A549 (cell line): ENCODE measurements around the gene MRAP2. TPM values are rescaled to one million over a fixed set of nuclear protein-coding genes. Genes with fewer than 3 reads are reported as not detected.

Experiments used
- ATAC-seq, 2 experiments: fragments of 200-7000 bp in 1 of 2; fragments of >200 bp in 1 of 2; cut with Nextera tagmentation in 1 of 2; cut with Tn5 transposase in 1 of 2; 3 replicates each; pipeline versions ENCODE4 v1.8.0 to v1.9.1; 2018 to 2020; ENCODE audit warnings: mild to moderate bottlenecking in 1 of 2, moderate library complexity in 1 of 2
- CTCF ChIA-PET: fragments of 300-600 bp; sonication (Branson Sonifier 250); formaldehyde crosslinking; extraction: SDS; loops from one replicate; lab custom pipeline; 2021; ENCODE audit warnings: antibody characterized with exemption, inconsistent platforms; lab: Yijun Ruan, JAX
- POLR2A ChIA-PET: fragments of 350-600 bp; formaldehyde crosslinking; extraction: SDS; loops from one replicate; lab custom pipeline; 2021; ENCODE audit warnings: antibody characterized with exemption, inconsistent platforms; lab: Yijun Ruan, JAX
- DNase-seq, 2 experiments: peaks; one replicate each; pipeline versions ENCODE4 v3.0.0 to v3.0.0-alpha.2; 2011 to 2016; ENCODE audit warnings: low read depth in 1 of 2, low spot score in 1 of 2
- FAIRE-seq: peaks from 2 replicates; lab custom pipeline; 2011; peaks lifted over from hg19 to GRCh38; lab: Jason Lieb, UNC
- H3K27ac ChIP-seq, 2 experiments: fragments of >200 bp; sonication (Bioruptor Twin); formaldehyde crosslinking; 3 replicates each; pipeline ENCODE4 v1.5.1; 2016 to 2017
- H3K4me1 ChIP-seq: fragments of >200 bp; sonication (Bioruptor Twin); formaldehyde crosslinking; 3 replicates; pipeline ENCODE4 v1.6.1; 2016
- H3K4me2 ChIP-seq: fragments of >200 bp; sonication (Bioruptor Twin); formaldehyde crosslinking; 3 replicates; pipeline ENCODE4 v1.6.1; 2016
- H3K4me3 ChIP-seq: fragments of >200 bp; sonication (Bioruptor Twin); formaldehyde crosslinking; 3 replicates; pipeline ENCODE4 v1.5.1; 2016
- H3K9me3 ChIP-seq: fragments of >200 bp; sonication (Bioruptor Twin); formaldehyde crosslinking; 3 replicates; pipeline ENCODE4 v1.6.1; 2016
- BHLHE40 ChIP-seq: IDR thresholded peaks from 2 replicates; pipeline ENCODE4 v1.6.1; 2012; ENCODE audit warnings: low read depth, low read length, inconsistent platforms
- CBX2 ChIP-seq: fragments of 200-600 bp; sonication (generic); IDR thresholded peaks from 2 replicates; pipeline ENCODE4 v1.6.1; 2016; ENCODE audit warnings: low read depth, mild to moderate bottlenecking, borderline replicate concordance
- CBX8 ChIP-seq: fragments of 200-600 bp; sonication (generic); IDR thresholded peaks from 2 replicates; pipeline ENCODE4 v1.6.1; 2016
- CEBPB ChIP-seq, 2 experiments: fragments of >200 bp in 1 of 2; sonication (Bioruptor Twin) in 1 of 2; formaldehyde crosslinking in 1 of 2; IDR thresholded peaks; 2 replicates each; pipeline ENCODE4 v1.6.1; 2012 to 2016
- EHF ChIP-seq: fragments of 250-450 bp; sonication (Bioruptor Pico); IDR thresholded peaks from 2 replicates; pipeline ENCODE4 v1.5.0; 2020; ENCODE audit warnings: mild to moderate bottlenecking
- EHMT2 ChIP-seq: fragments of 200-600 bp; sonication (generic); IDR thresholded peaks from 2 replicates; pipeline ENCODE4 v1.6.1; 2016; ENCODE audit warnings: antibody characterized with exemption, low read depth, mild to moderate bottlenecking, moderate library complexity
- EP300 ChIP-seq, 2 experiments: fragments of >200 bp; sonication (Bioruptor Twin); formaldehyde crosslinking; IDR thresholded peaks; 2 replicates in 1 of 2; 3 replicates in 1 of 2; pipeline ENCODE4 v1.6.1; 2016 to 2017
- ESRRA ChIP-seq: fragments of 150-350 bp; IDR thresholded peaks from 2 replicates; pipeline ENCODE4 v1.6.1; 2014; ENCODE audit warnings: mild to moderate bottlenecking, low read length, borderline replicate concordance
- FOXS1 ChIP-seq: fragments of 250-450 bp; sonication (Bioruptor Pico); IDR thresholded peaks from 2 replicates; pipeline ENCODE4 v1.5.0; 2020; ENCODE audit warnings: mild to moderate bottlenecking, moderate library complexity
- HDAC2 ChIP-seq: fragments of 200-600 bp; sonication (generic); IDR thresholded peaks from 2 replicates; pipeline ENCODE4 v1.6.1; 2016
- HOXA7 ChIP-seq: fragments of 250-450 bp; sonication (Bioruptor Pico); IDR thresholded peaks from 2 replicates; pipeline ENCODE4 v1.5.0; 2020; ENCODE audit warnings: mild to moderate bottlenecking, moderate library complexity
- MAFK ChIP-seq: fragments of 450-650 bp; IDR thresholded peaks from 2 replicates; pipeline ENCODE4 v1.6.1; 2014; ENCODE audit not compliant: partially characterized antibody
- NR3C1 ChIP-seq: fragments of >200 bp; sonication (Bioruptor Twin); formaldehyde crosslinking; IDR thresholded peaks from 3 replicates; pipeline ENCODE4 v1.6.1; 2017
- RAD21 ChIP-seq, 2 experiments: fragments of >200 bp in 1 of 2; sonication (Bioruptor Twin) in 1 of 2; formaldehyde crosslinking in 1 of 2; IDR thresholded peaks in 1 of 2; conservative IDR thresholded peaks in 1 of 2; 2 replicates in 1 of 2; 3 replicates in 1 of 2; pipeline ENCODE4 v1.6.1; 2012 to 2018; ENCODE audit warnings: inconsistent platforms in 1 of 2
- RARB ChIP-seq: fragments of 250-450 bp; sonication (Bioruptor Pico); IDR thresholded peaks from 2 replicates; pipeline ENCODE4 v1.8.0; 2021; ENCODE audit warnings: mild to moderate bottlenecking, moderate library complexity
- RCOR1 ChIP-seq: fragments of 150-350 bp; IDR thresholded peaks from 2 replicates; pipeline ENCODE4 v1.6.1; 2014; ENCODE audit warnings: antibody characterized with exemption, low read length, low read depth
- RNF2 ChIP-seq: fragments of 200-600 bp; sonication (generic); IDR thresholded peaks from 2 replicates; pipeline ENCODE4 v1.6.1; 2016; ENCODE audit warnings: low read depth, mild to moderate bottlenecking, antibody characterized with exemption, moderate library complexity, borderline replicate concordance
- SMC3 ChIP-seq: fragments of >200 bp; sonication (Bioruptor Twin); formaldehyde crosslinking; IDR thresholded peaks from 3 replicates; pipeline ENCODE4 v1.6.1; 2018; ENCODE audit warnings: inconsistent platforms
- ZFP36 ChIP-seq: fragments of 450-650 bp; IDR thresholded peaks from 2 replicates; pipeline ENCODE4 v1.6.1; 2014; ENCODE audit warnings: borderline replicate concordance; ENCODE audit not compliant: partially characterized antibody
- ZNF302 ChIP-seq: fragments of 250-450 bp; sonication (Bioruptor Pico); IDR thresholded peaks from 2 replicates; pipeline ENCODE4 v1.9.0; 2021; ENCODE audit warnings: inconsistent platforms, mild to moderate bottlenecking, moderate library complexity
- WGBS: methylation state at CpG from one replicate; pipeline ENCODE4 v1.1.6; 2017; ENCODE audit errors: missing lambda C conversion rate; 5-methylcytosine and 5-hydroxymethylcytosine counted together
- polyA plus RNA-seq, 4 experiments: library from polyadenylated mRNA; depleted of rRNA in 3 of 4; stranded (reverse); fragments of >200 nt; fragmentation: RNase III in 1 of 4; extraction: RNeasy Plus Mini Kit Qiagen cat#74134 plus additional on column Dnase treatment in 1 of 4; gene quantifications; 2 replicates in 3 of 4; 3 replicates in 1 of 4; pipeline ENCODE4 v1.2.3, GENCODE V29; 2011 to 2017
- TF ChIP-seq, protein P1 (sequence below): IDR thresholded peaks from 2 replicates; pipeline ENCODE4 v1.6.1; 2012
- TF ChIP-seq, protein P2 (sequence below): fragments of >200 bp; sonication (Bioruptor Twin); formaldehyde crosslinking; IDR thresholded peaks from 2 replicates; pipeline ENCODE4 v1.6.1; 2016
- TF ChIP-seq, protein P3 (sequence below): IDR thresholded peaks from 2 replicates; pipeline ENCODE4 v1.6.1; 2012; ENCODE audit warnings: low read depth, borderline replicate concordance
- TF ChIP-seq, protein P4 (sequence below): fragments of 250-450 bp; sonication (Bioruptor Pico); IDR thresholded peaks from 2 replicates; pipeline ENCODE4 v1.5.0; 2021; ENCODE audit warnings: mild to moderate bottlenecking, moderate library complexity, borderline replicate concordance
- TF ChIP-seq, protein P5 (sequence below): fragments of 200-600 bp; sonication (generic); IDR thresholded peaks from 2 replicates; pipeline ENCODE4 v1.6.1; 2016; ENCODE audit warnings: antibody characterized with exemption, mild to moderate bottlenecking, moderate library complexity
- TF ChIP-seq, protein P6 (sequence below): IDR thresholded peaks from 2 replicates; pipeline ENCODE4 v1.6.1; 2012

The MRAP2 gene
- polyA plus RNA-seq, 2 of the 4 experiments (the other 2 are of a cell fraction), result 0.75 to 2.2 TPM

DNA sequence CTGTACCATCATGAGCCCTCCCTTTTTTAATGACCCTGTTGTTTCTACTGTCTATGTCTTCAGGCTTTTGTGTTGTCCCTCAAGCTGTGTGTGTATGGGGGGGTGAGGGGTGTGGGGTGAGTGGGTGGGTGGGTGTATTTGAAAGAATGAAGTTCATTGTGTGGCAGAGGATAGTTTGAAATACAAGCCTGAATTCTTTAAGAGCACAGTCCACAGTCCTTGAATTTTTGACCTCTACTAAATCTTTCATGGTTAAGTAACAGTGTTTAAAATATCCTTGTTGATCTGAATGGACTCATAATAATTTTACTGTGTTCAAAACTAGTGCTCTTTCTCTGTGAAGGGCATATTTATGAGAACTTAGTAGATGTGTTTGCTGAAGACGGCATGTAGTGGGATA, 10.0 kb downstream of the MRAP2 start:
- Histone ChIP-seq H3K4me3 (no peak overlapping the region), H3K4me1 (no peaks in the 10 kb centered on the region), H3K27ac (no peak overlapping the region), H3K9me3 (no peaks in the 10 kb centered on the region), H3K4me2 (no peak overlapping the region)
- WGBS, result 100% methylated on average over 1 of the region's 1 CpG
- no peak for DNase-seq
- ChIA-PET POLR2A (no interaction called here), CTCF (no interaction called here)
- no peak for FAIRE-seq
- no peak for ATAC-seq
- TF ChIP-seq, protein P1, sequence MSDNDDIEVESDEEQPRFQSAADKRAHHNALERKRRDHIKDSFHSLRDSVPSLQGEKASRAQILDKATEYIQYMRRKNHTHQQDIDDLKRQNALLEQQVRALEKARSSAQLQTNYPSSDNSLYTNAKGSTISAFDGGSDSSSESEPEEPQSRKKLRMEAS, result no peak
- TF ChIP-seq RAD21 (conservative IDR thresholded peaks at IDR 0.05 in 1 of 2, IDR thresholded peaks at IDR 0.05 in 1 of 2) (no peak), CBX2 (no peak), MAFK (no peak), HDAC2 (no peak), FOXS1 (no peak), RARB (CRISPR knock-in tag) (no peak), CEBPB (IDR thresholded peaks at IDR 0.05) (no peak), ZNF302 (CRISPR knock-in tag) (no peak), EHF (CRISPR knock-in tag) (no peak)
- TF ChIP-seq, protein P2, sequence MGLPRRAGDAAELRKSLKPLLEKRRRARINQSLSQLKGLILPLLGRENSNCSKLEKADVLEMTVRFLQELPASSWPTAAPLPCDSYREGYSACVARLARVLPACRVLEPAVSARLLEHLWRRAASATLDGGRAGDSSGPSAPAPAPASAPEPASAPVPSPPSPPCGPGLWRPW, result no peak
- TF ChIP-seq, protein P3, sequence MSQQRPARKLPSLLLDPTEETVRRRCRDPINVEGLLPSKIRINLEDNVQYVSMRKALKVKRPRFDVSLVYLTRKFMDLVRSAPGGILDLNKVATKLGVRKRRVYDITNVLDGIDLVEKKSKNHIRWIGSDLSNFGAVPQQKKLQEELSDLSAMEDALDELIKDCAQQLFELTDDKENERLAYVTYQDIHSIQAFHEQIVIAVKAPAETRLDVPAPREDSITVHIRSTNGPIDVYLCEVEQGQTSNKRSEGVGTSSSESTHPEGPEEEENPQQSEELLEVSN, result no peak

DNA sequence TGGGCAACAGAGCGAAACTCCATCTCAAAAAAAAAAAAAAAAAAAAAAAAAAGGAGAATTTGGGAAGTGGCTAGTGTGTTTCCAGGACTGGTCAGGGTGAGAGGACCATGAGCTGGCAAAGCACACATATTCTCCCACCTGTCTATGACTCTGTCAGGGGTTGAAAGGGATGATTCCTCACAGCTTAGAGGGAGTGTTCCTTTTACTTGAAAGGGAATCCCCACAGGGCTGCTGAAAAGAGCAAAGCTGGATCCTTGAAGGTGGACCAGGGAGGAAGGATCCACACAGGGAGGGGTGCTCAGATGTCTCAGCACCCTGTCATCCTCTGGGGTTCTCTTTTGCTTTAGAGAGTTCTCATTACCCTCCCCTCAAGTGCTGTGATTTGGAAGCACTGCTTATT, 13.2 kb downstream of the MRAP2 start:
- H3K4me1 ChIP-seq, result no peaks in the 10 kb centered on the region
- WGBS, result no CpG with 5 or more reads among the region's 1 CpG
- no peak overlapping the region for H3K4me2 ChIP-seq
- no peak overlapping the region for H3K4me3 ChIP-seq
- no peak for TF ChIP-seq SMC3
- no peak for TF ChIP-seq ESRRA
- TF ChIP-seq ZFP36, result no peak
- TF ChIP-seq, protein P1, result no peak
- TF ChIP-seq RNF2, result no peak
- TF ChIP-seq, all 56 proteins: peak for 0
- DNase-seq, result no peak
- no peak for FAIRE-seq
- CTCF ChIA-PET, result interaction anchor here (0.6 to 0.7 kb wide), 2 partner anchors 19 to 174 kb away, joined by 3 read pairs; no protein-coding TSS in a partner anchor
- POLR2A ChIA-PET, result interaction anchor here (0.7 kb wide), 1 partner anchor 180 kb away, joined by 7 read pairs; no protein-coding TSS in a partner anchor
- no peak for ATAC-seq
- H3K27ac ChIP-seq, result no peak overlapping the region
- no peaks in the 10 kb centered on the region for H3K9me3 ChIP-seq

DNA sequence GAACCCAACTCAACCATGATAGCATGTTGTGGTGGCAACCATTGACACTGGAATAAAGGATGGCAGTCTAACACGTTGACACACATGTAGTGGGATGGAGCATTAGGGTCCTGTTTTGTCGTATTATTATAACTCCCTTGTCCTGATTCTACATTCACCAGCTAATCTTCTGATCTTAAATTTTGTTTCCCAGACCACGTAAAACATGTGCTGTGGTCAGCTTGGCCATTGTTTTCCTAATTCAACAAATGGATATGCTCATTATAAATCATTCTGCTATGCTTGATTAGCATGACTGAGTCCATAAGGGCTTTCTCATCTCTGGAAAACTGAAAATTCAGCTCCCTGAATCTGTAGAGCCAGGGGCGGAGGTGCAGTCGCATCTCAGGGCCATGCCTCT, 15.0 kb downstream of the MRAP2 start:
- ATAC-seq, result no peak
- Histone ChIP-seq H3K4me2 (no peak overlapping the region), H3K27ac (no peak overlapping the region), H3K4me3 (no peak overlapping the region), H3K4me1 (no peaks in the 10 kb centered on the region), H3K9me3 (no peaks in the 10 kb centered on the region)
- ChIA-PET POLR2A (no interaction called here), CTCF (no interaction called here)
- no peak for DNase-seq
- FAIRE-seq, result no peak
- 53% methylated on average over 5 of the region's 5 CpGs for WGBS
- TF ChIP-seq BHLHE40, result no peak
- no peak for TF ChIP-seq RCOR1
- TF ChIP-seq, protein P3, result no peak
- no peak for TF ChIP-seq RAD21 (conservative IDR thresholded peaks at IDR 0.05 in 1 of 2, IDR thresholded peaks at IDR 0.05 in 1 of 2)
- no peak for TF ChIP-seq HOXA7 (CRISPR knock-in tag)
- TF ChIP-seq, protein P4, sequence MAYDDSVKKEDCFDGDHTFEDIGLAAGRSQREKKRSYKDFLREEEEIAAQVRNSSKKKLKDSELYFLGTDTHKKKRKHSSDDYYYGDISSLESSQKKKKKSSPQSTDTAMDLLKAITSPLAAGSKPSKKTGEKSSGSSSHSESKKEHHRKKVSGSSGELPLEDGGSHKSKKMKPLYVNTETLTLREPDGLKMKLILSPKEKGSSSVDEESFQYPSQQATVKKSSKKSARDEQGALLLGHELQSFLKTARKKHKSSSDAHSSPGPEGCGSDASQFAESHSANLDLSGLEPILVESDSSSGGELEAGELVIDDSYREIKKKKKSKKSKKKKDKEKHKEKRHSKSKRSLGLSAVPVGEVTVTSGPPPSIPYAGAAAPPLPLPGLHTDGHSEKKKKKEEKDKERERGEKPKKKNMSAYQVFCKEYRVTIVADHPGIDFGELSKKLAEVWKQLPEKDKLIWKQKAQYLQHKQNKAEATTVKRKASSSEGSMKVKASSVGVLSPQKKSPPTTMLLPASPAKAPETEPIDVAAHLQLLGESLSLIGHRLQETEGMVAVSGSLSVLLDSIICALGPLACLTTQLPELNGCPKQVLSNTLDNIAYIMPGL (CRISPR knock-in tag), result no peak
- TF ChIP-seq EHF (CRISPR knock-in tag), result no peak
- no peak for TF ChIP-seq CBX8
- TF ChIP-seq, protein P5, sequence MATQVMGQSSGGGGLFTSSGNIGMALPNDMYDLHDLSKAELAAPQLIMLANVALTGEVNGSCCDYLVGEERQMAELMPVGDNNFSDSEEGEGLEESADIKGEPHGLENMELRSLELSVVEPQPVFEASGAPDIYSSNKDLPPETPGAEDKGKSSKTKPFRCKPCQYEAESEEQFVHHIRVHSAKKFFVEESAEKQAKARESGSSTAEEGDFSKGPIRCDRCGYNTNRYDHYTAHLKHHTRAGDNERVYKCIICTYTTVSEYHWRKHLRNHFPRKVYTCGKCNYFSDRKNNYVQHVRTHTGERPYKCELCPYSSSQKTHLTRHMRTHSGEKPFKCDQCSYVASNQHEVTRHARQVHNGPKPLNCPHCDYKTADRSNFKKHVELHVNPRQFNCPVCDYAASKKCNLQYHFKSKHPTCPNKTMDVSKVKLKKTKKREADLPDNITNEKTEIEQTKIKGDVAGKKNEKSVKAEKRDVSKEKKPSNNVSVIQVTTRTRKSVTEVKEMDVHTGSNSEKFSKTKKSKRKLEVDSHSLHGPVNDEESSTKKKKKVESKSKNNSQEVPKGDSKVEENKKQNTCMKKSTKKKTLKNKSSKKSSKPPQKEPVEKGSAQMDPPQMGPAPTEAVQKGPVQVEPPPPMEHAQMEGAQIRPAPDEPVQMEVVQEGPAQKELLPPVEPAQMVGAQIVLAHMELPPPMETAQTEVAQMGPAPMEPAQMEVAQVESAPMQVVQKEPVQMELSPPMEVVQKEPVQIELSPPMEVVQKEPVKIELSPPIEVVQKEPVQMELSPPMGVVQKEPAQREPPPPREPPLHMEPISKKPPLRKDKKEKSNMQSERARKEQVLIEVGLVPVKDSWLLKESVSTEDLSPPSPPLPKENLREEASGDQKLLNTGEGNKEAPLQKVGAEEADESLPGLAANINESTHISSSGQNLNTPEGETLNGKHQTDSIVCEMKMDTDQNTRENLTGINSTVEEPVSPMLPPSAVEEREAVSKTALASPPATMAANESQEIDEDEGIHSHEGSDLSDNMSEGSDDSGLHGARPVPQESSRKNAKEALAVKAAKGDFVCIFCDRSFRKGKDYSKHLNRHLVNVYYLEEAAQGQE, result no peak
- TF ChIP-seq, protein P6, sequence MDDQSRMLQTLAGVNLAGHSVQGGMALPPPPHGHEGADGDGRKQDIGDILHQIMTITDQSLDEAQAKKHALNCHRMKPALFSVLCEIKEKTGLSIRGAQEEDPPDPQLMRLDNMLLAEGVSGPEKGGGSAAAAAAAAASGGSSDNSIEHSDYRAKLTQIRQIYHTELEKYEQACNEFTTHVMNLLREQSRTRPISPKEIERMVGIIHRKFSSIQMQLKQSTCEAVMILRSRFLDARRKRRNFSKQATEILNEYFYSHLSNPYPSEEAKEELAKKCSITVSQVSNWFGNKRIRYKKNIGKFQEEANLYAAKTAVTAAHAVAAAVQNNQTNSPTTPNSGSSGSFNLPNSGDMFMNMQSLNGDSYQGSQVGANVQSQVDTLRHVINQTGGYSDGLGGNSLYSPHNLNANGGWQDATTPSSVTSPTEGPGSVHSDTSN, result no peak
- TF ChIP-seq ESRRA, result no peak
- TF ChIP-seq EP300 (IDR thresholded peaks at IDR 0.05), result no peak
- no peak for TF ChIP-seq EHMT2
- TF ChIP-seq NR3C1, result no peak
